Islet of Langerhans (tissue), 1 donor: ENCODE measurements around the gene GFY.

Experiments
- FAIRE-seq: peaks from one replicate; lab custom pipeline; 2011; peaks lifted over from hg19 to GRCh38; lab: Jason Lieb, UNC

The GFY gene

DNA sequence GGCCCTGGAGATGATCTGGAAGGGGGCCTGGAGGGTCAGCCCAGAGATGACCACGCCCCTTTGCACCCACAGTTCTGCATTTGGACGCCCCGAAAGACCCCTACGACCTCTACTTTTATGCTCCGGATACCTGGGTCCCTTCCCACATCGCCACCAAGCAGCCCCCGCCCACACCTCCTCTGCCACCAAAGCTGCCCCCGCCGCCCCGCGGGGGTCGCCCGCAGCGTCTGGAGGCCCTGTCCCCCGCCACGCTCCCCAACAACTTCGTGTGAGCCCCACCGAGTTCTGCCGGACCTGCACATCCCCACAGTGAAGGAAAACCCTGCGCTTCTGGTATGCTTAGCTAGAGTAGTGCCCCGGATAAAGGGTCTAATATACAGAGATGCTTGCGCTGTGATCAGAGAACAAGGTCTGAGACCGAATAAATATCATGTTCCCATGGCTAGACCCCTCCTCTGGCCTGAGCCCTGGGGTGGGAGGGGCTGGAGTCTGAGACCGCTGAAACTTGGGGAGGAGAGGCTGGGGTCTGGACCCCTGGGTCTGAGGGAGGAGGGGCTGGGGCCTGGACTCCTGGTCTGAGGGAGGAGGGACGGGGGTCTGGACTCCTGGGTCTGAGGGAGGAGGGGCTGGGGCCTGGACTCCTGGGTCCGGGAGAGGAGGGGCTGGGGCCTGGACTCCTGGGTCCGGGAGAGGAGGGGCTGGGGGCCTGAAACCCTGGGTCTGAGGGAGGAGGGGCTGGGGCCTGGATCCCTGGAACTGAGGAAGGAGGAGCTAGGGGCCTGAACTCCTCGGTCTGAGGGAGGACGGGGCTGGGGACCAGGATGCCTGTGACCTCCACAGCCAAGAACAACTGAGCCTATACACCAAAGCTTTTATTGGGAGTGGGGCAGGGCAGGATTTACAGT is 3.6 kb downstream of the GFY start:
- no peak for FAIRE-seq

- FAIRE-seq, result no peak
Observed at GRCh38 chr19:49430172-49430677, 5.0 kb downstream of the GFY start.

GRCh38 chr19:49430678-49431329 is 5.6 kb downstream of the GFY start:
- FAIRE-seq, result no peak

DNA sequence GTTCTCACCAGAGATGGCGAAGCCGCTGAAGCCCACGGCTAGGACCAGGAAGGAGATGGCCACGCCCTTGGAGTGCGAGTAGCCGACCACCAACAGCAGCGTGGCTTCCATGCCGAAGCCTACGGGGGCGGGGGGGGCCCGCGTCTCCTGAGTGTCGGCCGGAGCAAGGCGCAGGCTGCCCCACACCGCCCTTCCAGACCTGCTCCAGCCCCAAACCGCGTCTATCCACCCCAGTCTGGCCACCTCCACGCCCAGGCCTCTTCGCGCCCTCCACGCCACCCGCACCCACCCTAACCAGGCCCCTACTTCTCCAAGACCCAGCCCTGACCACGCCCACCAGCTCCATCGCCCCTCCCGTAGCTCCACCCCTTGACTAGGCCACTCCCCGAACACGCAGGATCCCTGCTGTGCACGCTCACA is 6.2 kb downstream of the GFY start:
- FAIRE-seq, result no peak

- FAIRE-seq, result no peak
Observed at GRCh38 chr19:49432141-49433073, 7.2 kb downstream of the GFY start.

DNA sequence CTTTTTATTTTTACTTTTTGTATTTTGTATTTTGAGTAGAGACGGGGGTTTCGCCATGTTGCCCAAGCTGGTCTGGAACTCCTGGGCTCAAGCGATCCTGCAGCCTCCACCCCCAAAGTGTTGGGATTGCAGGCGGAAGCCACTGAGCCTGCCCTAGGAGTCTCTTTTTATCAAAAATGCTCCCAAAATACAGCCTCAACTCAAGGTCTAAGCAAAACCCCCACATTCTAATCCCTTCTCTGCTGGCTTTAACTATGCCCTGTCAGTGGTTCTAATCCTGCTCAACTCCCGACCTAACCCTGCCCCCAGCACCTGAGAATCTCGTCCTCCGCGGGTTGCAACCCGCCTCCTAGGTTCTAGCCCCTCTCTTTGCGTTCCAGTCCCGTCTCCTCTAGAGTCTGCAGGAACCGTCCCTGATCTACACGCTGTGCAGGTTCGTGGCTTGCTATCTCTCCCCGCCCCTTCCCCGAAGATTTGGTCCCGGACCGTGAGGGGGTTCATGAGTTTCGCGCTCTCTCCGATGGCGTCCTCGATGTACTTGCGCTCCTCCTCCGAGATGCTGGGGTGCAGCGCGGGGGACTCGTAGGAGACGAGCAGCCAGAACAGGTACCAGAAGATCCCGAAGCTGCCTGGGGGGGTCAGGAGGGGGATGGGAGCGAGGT is 8.2 kb downstream of the GFY start:
- FAIRE-seq, result no peak

GRCh38 chr19:49434907-49435583 is 9.9 kb downstream of the GFY start:
- FAIRE-seq, result no peak

DNA sequence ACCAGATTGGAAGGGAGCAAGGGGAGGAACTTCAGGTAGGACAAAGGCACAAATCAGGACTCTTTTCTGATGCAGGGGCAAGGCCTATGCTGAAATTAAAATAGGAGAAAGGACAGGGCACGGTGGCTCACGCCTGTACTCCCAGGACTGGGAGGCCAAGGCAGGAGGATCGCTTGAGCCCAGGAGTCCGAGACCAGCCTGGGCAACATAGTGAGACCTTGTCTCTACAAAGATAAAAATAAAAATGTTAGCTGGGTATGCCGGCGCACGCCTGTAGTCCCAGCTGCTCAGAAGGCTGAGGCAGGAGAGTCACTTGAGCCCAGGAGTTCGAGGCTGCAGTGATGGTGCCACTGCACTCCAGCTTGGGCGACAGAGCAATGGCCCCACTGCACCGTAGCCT is 10.5 kb downstream of the GFY start:
- no peak for FAIRE-seq

DNA sequence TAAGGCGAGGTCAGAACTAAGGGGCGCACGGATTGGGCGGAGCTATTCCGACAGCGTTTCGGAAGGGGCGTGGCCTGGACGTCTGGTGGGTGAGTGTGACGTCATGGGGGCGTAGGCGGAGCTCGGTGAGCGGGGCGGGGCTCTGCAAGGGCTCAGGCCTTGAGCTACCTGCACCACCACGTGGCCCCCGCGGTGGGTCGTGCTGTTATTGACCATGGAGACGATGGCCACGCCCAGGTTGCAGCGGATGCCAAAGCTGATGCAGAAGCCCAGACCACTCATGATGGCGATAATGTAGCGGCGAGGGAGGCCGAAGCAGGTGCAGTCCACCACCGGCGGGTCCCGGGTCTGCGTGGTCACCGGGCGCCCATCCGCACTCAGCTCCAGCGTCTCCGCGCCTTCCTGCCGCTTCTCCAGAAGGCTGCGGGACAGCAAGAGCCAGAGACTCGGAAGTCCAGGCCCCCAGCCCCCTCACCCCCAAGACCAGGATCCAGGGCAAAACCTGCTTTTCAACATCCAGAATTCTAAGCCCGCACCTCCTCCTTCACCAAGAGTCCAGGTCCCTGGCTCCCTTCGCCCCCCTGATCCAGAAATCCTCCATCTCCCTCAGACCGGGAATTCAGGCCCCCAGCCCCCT is 11.3 kb downstream of the GFY start:
- no peak for FAIRE-seq

DNA sequence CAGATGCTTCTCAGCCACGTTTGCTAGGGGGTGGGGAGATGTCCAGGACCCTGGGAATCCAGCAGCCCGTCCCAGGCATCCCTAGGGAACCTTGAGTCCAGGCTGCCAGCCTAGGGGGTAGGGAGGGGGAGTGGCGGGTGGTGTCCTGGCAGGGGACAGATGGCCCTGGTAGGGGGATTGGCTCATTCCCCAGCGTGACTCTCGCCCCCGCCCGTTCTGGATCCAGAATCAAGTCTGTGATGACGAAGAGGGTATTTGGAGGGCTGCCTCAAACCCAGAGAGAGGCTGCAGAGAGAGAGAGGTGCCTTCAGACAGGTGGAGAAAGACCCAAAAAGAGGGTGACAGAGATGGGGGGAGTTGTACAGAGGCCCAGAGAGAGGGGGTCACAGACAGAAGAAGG is 12.0 kb downstream of the GFY start:
- FAIRE-seq, result no peak

GRCh38 chr19:49438261-49438660 is 13.1 kb downstream of the GFY start:
- FAIRE-seq, result no peak

- FAIRE-seq, result no peak
Observed at GRCh38 chr19:49439836-49440235, 14.6 kb downstream of the GFY start.

GRCh38 chr19:49440439-49441209 is 15.4 kb downstream of the GFY start:
- no peak for FAIRE-seq

DNA sequence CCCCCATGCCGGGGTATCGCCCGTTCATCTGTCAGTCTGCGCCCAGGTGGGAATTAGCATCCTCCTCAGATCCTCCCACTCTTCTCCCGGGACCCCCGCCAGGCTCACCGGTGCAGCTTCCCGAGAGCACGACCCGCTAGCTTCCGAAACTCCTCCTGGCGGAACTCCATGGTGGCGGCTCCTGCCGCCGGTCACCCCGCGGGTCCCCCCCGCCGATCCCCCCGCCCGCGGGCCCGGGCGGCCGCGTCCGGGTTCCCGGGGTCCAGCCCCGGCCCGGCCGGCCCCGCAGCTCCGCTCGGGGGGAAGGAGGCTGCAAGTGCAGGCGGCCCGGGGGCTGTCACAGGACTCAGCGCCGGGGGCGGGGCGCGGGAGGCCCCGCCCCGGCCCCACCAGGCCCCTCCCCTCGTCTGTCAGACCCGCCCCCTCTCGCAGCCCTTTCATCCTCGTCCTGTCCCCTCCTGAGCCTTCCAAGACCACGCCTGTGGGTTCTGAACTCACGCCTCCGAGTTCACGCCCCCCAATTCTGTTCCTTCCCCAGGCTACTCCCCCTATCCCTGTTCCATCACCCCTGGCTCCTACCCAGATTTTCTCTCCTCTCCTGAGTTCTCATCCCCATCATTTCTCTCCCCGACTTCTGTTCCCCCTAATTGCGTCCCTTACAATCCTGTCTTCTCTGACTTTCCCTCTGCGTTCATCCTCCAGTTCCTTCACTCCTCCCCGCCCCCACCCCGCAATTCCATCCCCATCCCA is 16.2 kb downstream of the GFY start, which contains the start of gene SLC17A7:
Gene SLC17A7 (minus strand): TSS at position 318 of the 750 bp plus-strand sequence. CDS start 148 bp downstream, at position 170.
- FAIRE-seq, result no peak

DNA sequence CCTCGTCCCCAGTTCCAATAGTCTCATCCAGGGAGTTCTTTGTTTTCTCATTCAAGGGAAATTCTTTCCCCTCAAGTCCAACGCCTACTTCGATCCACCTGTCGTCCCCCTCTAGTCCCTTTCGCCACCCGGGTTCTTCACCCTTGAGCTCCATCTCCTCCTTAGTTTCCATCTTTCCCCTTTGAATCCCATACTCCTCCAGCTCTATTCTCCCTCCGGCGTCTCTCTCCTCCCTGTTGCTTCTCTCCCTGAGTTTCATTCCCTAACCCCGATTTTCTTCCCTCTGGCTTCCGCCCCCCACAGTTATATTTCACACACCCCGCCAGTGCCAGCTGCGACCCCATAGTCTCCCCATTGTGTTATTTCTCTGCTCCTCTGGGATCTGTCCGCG is 16.8 kb downstream of the GFY start:
- no peak for FAIRE-seq

DNA sequence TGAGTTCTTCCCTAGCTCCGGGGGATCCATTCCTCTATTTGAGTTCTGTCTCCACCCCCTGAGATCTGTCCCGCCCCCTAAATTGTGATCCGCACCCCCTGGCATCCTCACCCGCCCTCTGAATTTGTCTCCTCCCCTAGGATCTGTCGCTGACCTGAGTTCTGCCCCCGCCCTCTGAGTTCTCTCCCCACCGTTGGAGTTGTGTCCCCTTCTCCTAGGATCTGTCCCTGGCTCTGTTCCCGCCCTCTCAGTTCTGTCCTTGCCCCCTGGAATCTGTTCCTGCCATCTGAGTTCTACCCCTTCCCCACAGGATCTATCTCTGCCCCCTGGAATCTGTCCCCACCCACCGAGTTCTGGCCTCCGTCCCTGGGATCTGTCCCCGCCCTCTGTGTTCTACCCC is 17.2 kb downstream of the GFY start:
- FAIRE-seq, result no peak

DNA sequence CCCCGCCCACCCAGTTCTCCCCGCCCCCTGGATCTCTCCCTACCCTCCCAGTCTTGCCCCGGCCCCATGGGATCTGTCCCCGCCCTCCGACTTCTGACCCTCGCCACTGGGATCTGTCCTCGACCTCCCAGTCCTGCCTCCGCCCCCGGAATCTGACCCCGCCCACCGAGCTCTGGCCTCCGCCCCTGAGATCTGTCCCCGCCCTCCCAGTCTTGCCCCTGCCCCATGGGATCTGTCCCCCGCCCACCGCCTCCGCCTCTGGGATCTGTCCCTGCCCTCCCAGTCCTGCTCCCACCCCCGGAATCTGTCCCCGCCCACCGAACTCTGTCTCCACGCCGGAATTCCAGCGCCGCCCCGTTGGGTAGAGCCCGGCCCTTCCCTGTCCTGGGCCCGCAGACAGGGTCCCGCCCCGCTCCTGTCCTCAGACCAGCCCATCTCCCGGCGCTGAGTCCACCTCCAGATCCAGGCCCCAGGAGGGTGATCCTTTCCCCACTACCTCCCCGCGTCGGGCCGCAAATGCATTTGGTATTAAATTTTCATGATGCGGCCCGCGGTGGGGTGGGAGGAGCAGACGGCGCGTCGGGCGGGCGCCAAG is 17.7 kb downstream of the GFY start:
- FAIRE-seq, result no peak

GRCh38 chr19:49443366-49444099 is 18.3 kb downstream of the GFY start:
- no peak for FAIRE-seq
